ENCODE data around the gene EXOSC7. TPM values are rescaled to one million over a fixed set of nuclear protein-coding genes. Genes with fewer than 3 reads are reported as not detected.

Gene EXOSC7
- total and polyA plus RNA-seq, 10 of the 15 experiments (the other 5 are each of a cell fraction or from before 2014, with no cell fraction given), result 58.0 to 193 (median 82.9) TPM

GRCh38 chr3:44987332-44987731 is 11.3 kb downstream of the EXOSC7 start:
- Histone ChIP-seq H3K9ac (ENCODE audit: control insufficient read depth, insufficient read depth, low read length) (no peak overlapping the region), H3K4me3 (no peak overlapping the region), H3K4me1 (ENCODE audit: control insufficient read depth, insufficient read depth, low read length) (peaks cover 10% of the 10 kb centered on the region), H3K36me3 (ENCODE audit: control insufficient read depth in 2 of 2, insufficient read depth in 2 of 2, low read length in 1 of 2) (peaks cover 14 to 21% of the 10 kb centered on the region in 2 experiments; a peak in 3 of 4 replicates), H3K27ac (ENCODE audit: control insufficient read depth, insufficient read depth) (no peak overlapping the region), H3K4me2 (ENCODE audit: control insufficient read depth, insufficient read depth) (no peak overlapping the region), H4K20me1 (ENCODE audit: control insufficient read depth, insufficient read depth) (no peaks in the 10 kb centered on the region), H3K9me3 (replicated peaks; ENCODE audit: control insufficient read depth, insufficient read depth, low read length) (no peaks in the 10 kb centered on the region), H3K79me2 (ENCODE audit: control insufficient read depth, insufficient read depth, low read length) (peaks cover 31% of the 10 kb centered on the region), H3K27me3 (replicated peaks in 1 of 2; ENCODE audit: control insufficient read depth in 2 of 2, insufficient read depth in 2 of 2, low read length in 1 of 2) (no peaks in the 10 kb centered on the region), H2AFZ (ENCODE audit: control insufficient read depth, low read depth, low read length) (no peak overlapping the region)
- CTCF ChIA-PET, result interaction anchor here (0.7 to 3.3 kb wide), 16 partner anchors 10 to 175 kb away, joined by 3 to 22 read pairs (median 4); partner anchors contain the start of genes EXOSC7 and ZDHHC3
- RAD21 ChIA-PET (ENCODE audit: unreplicated experiment), result interaction anchor here (1.0 to 1.8 kb wide), 2 partner anchors 20 to 73 kb away, joined by 4 to 6 read pairs; no protein-coding TSS in a partner anchor
- TF ChIP-seq RELB (IDR thresholded peaks at IDR 0.05; ENCODE audit: low read depth) (no peak), MEF2A (IDR thresholded peaks at IDR 0.05; ENCODE audit: insufficient read depth, low read depth, low read length) (no peak), SKIL (IDR thresholded peaks at IDR 0.05; ENCODE audit: low read depth, poor library complexity, severe bottlenecking) (no peak), E2F4 (IDR thresholded peaks at IDR 0.05; ENCODE audit: low read depth, low read length) (no peak), ZNF384 (IDR thresholded peaks at IDR 0.05; ENCODE audit: borderline replicate concordance, low read depth, low read length) (no peak), MTA3 (IDR thresholded peaks at IDR 0.05; ENCODE audit: borderline replicate concordance, low read length) (no peak), FOS (IDR thresholded peaks at IDR 0.05; ENCODE audit: borderline replicate concordance, extremely low read depth, insufficient read length) (no peak), SREBF1 (IDR thresholded peaks at IDR 0.05; ENCODE audit: low read length) (no peak), ZBTB40 (IDR thresholded peaks at IDR 0.05; ENCODE audit: borderline replicate concordance) (no peak), SMC3 (IDR thresholded peaks at IDR 0.05; ENCODE audit: borderline replicate concordance, low read length) (no peak), NFXL1 (IDR thresholded peaks at IDR 0.05; ENCODE audit: borderline replicate concordance) (no peak)
- intact Hi-C loops (cut with micrococcal nuclease; ENCODE audit: unreplicated experiment) (no loop called here), in situ Hi-C loops (cut with MboI) (no loop called here)
- POLR2A ChIA-PET, result interaction anchor here (0.7 kb wide), 1 partner anchor 84 kb away, joined by 3 read pairs; no protein-coding TSS in a partner anchor
- no peak for DNase-seq (ENCODE audit: low read depth, low spot score)
- BruUV-seq (replicated peaks), result TSS peak; percentile 16
- no peak for FAIRE-seq
- 98% methylated on average over 6 of the region's 6 CpGs for WGBS (ENCODE audit: insufficient coverage, insufficient replicate concordance, low lambda C conversion rate, missing lambda C conversion rate)
- ATAC-seq, result no peak
- SMC1A ChIA-PET (ENCODE audit: uncharacterized antibody, unreplicated experiment), result interaction anchor here (0.7 to 8.7 kb wide), 8 partner anchors 8 to 223 kb away, joined by 3 to 97 read pairs (median 3); partner anchors contain the start of genes EXOSC7 and ZDHHC3

Measured in GM12878 (cell line).